Hematopoietic multipotent progenitor cell treated with erythropoietin and hydrocortisone succinate and interleukin-3 and kit ligand, for 8 days (in vitro differentiated cells): ENCODE measurements around the gene PAPPA.

ENCODE experiments used
- DNase-seq: peaks from one replicate; pipeline ENCODE4 v3.0.0-alpha.2; 2015

The PAPPA gene

DNA sequence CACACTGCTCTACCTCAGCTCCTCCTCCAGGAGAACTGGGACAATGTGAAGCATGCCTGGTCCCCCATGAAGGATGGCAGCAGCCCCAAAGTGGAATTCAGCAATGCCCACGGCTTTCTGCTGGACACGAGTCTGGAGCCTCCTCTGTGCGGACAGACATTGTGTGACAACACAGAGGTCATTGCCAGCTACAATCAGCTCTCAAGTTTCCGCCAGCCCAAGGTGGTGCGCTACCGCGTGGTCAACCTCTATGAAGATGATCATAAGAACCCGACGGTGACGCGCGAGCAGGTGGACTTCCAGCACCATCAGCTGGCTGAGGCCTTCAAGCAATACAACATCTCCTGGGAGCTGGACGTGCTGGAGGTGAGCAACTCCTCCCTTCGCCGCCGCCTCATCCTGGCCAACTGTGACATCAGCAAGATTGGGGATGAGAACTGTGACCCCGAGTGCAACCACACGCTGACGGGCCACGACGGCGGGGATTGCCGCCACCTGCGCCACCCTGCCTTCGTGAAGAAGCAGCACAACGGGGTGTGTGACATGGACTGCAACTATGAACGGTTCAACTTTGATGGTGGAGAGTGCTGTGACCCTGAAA lies 34.1 kb downstream of the PAPPA start:
- DNase-seq = no peak

GRCh38 chr9:116189683-116190082 lies 36.1 kb downstream of the PAPPA start:
- DNase-seq = no peak

DNA sequence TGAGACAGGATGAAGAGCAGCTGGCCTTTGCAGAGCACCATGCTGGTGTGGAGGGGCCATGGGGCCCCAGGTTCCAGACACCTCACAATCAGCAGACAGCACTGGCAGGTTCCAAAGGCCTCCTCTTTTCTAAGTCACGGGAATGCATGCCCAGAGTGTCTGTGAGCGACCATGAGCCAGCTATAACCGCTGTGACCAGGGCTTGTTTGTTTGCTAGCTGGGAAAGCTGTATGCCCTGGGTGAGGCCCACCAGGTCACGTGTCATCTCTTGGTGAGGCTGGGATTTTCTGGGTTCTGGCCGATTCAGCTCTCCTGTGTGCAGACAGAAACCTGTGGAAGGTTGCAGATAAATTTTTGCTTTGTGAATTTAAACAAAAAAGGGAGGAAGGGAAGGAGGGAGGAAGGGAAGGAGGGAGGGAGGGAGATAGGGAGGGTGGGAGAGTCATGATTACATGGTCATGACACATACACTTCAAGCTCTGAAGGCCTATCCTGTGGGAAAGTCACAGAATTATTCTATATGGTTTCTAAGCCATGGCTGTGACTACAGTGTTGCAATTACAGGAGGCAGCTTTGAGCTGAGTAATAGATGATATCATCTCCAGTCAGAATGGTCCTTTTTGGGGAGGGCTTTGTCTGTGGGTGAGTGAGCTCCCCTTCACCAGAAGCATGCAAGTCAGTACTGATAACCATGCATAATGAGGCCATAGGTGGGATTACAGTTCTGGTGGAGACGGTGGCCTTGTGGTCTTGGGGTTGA lies 37.2 kb downstream of the PAPPA start:
- no peak for DNase-seq

- DNase-seq = no peak
Observed at GRCh38 chr9:116191576-116192415, 38.2 kb downstream of the PAPPA start.

GRCh38 chr9:116193636-116194035 lies 40.0 kb downstream of the PAPPA start:
- no peak for DNase-seq

DNA sequence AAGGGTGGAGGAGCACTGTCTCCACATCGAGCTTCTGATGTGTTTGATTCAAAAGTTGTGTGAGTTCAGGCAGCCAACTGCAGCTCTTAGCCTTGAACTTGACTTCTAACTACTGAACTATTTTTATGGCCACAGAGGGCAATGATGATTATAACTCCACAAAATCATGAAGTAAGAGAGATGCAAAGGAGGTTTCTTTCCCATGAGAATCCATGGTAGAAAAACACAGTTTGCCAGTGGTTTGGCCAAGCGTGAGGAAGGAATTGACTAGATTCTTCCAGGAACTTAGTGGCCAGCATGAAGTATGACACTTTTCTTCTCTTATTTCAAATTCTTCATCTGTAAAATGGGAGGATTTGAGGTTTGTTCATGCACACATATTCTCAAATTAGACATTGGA lies 43.2 kb downstream of the PAPPA start:
- DNase-seq = no peak

- no peak for DNase-seq
Observed at GRCh38 chr9:116198344-116198743, 44.8 kb downstream of the PAPPA start.

- DNase-seq = no peak
Observed at GRCh38 chr9:116202219-116202912, 48.8 kb downstream of the PAPPA start.

DNA sequence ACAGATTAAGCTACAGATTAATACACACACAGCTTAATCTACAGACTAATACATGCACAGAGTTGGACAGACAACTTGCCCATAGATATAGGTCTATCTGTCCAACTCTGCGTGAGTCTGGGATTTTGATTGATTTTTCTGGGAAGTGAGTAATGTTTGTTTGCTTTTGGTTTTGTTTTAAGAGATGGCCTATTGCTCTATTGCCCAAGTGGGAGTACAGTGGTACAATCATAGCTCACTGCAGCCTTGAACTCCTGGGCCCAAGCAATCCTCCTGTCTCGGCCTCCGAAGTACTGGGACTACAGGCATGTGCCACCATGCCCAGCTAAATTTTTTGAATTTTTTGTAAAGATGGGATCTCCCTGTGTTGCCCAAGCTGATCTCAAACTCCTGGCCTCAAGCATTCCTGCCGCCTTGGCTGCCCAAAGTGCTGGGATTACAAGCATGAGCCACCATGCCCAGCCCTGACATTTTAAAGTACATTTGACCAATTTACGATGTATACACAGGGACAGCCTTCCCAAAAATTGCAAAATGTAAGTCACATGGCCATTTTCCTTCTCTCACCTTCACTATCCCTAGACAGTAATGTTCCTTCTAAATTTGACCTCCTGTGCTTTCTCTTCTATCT lies 50.8 kb downstream of the PAPPA start:
- DNase-seq = no peak

GRCh38 chr9:116207371-116208111 lies 54.0 kb downstream of the PAPPA start:
- DNase-seq = no peak

DNA sequence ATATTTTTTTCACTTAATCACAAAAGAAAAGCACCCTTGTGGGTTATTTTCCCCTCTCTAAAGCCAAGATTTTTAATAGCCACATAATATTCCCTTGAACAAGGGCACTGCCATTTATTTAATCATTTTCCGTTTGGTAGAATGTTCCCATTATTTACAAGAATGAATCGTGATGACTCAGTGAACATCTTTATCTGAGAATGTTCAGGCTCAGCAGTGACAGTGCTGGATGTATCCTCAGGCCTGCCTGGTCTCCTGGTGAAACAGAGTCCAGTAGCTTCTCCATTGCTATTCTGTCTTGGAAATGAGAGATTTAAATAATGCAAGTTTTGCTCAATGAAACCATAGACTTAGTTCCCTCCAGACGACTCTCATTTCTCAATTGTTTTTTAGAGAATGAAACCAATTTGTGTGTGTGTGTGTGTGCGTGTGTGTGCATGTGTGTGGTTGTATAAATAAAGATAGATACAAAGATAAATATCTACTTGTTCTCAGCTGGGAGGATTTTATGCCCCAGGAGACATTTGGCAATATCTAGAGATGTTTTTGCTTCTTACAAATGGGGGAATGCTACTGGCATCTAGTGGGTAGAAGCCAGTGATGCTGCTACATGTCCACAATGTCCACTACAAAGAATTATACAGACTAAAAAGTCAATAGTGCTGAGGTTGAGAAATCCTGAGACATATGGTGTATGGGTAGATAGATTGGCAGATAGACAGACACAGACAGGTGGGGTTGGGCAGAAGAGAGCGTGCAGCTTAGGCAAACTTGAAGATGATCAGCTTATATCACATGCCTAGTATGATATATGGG lies 55.0 kb downstream of the PAPPA start:
- DNase-seq = no peak

DNA sequence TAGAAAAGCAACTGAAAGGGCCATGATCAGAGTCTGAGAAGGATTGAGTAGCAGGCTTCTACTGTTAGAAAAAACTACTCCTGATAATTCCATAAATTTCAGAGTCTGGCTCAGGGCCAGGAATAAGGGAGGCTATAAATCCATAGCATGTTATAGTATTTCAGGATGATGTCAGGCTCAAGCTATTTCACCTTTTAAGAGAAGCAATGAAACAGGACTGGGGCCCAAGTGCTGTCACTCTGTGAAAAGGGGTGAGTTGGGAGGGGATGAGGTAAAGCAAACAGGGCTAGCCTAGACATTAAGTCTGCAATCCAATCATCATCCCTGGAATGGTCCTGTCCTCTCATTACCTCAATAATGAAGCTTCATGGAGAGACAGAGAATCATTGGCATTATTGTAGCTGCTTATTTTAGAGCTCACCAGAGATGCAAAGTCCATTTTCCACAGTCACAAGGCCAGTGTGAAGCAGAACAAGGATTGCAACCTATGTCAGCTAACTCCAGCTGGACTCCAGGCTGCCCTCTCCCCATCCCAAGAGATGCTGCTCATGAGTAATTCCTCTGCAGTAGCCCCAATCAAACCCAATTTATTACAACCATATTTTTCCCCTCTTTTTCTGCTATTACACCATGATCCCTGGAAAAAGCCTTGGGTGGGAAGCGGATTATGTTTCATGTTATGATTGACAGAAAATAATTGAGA lies 56.0 kb downstream of the PAPPA start:
- no peak for DNase-seq

- no peak for DNase-seq
Observed at GRCh38 chr9:116212986-116213692, 59.5 kb downstream of the PAPPA start.

DNA sequence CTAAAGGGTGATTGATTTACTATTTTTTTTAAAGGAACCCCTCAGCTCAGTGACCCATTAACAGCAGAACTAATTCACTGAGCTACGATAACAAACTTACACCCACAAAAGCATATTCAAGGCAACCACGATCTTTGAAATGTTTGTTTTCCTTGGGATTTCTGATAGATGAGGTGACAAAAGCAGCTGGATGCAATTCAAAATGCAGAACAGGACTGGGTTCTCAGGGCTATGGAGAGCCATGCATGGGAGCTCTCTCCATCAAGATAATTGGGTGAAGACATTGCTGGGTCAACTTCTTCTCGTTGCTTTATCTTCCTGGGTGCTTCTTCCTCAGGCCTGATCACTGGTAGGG lies 60.1 kb downstream of the PAPPA start:
- DNase-seq = no peak

GRCh38 chr9:116218399-116218798 lies 64.8 kb downstream of the PAPPA start:
- no peak for DNase-seq

- DNase-seq = no peak
Observed at GRCh38 chr9:116219686-116220085, 66.1 kb downstream of the PAPPA start.

DNA sequence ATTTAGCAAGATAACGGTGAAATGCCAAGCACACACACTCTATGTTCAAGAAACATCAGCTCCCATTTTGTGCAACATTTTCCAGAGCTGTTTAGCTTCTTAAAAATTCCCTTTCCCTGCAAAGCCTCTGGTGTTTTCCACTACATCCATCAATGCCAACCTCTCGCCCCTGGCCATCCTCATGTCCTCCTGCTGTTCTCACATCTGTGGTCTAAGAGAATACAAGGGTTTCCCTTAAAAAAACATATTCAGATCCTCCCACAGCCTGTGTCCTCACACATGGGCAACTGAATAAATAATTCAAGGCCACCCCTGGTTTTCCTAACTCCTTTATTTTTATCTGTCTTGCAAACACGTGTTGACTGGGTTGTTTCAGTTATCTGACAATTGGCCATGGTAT lies 70.3 kb downstream of the PAPPA start:
- DNase-seq = no peak

DNA sequence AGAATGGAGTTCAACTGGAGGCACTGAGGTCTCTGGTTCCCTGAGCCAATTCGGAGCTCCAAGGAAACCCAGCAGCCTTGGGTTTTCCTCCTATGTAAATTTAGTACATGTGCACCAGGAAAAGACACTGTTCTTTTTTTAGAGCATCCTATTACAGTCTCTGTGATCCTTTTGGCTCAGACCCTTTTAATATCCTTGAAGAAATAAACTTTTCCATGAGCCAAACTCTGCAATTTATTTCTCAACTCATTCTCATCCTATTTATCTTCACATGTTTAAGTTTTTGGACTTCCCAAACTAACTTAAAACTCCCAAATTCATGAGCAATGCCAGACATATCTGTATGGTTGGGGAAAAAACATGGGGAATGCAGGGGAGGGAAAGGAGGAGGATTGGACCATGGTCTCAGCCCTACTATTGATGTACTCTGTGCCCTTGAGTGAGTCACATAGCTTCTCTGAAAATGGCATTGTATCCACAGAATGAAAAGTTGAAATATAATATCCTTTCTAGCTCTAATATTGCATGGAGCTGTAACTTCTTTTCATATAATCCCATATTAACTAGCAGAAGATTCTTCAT lies 76.6 kb downstream of the PAPPA start:
- DNase-seq = no peak

- DNase-seq = no peak
Observed at GRCh38 chr9:116232424-116233159, 79.0 kb downstream of the PAPPA start.
